Stimulated activated CD8-positive, alpha-beta memory T cell treated with anti-CD3 and anti-CD28 coated beads, Interleukin-15, amount 100 ng/mL, for 24 hours (primary cell): Measurements from ENCODE around the gene MCF2L.
"Not testable (repeated sequence)": the region's sequence is repeated elsewhere in the genome, so short reads cannot be mapped to it uniquely, and the experiment has no call there.

Experiments used
- DNase-seq: peaks from one replicate; pipeline ENCODE4 v3.0.0-alpha.2; 2020; ENCODE audit warnings: low read depth

Gene MCF2L

DNA sequence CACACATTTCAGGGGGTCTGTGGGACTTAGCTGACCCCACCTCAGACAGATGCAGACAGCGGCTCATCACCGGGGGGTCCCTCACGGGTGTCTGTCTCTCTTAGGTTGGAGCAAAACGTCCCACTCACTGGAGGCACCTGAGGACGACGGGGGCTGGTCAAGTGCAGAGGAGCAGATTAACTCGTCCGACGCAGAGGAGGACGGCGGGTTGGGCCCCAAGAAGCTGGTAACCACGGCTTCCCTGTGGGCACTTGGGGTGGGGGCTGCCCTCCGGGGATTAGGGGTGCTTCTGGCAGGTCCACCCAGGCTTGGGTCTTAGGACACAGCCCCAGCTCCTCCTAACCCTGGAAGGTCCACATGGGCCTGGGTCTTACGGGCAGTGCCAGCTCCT lies 125.4 kb downstream of the MCF2L start:
- no peak for DNase-seq

DNA sequence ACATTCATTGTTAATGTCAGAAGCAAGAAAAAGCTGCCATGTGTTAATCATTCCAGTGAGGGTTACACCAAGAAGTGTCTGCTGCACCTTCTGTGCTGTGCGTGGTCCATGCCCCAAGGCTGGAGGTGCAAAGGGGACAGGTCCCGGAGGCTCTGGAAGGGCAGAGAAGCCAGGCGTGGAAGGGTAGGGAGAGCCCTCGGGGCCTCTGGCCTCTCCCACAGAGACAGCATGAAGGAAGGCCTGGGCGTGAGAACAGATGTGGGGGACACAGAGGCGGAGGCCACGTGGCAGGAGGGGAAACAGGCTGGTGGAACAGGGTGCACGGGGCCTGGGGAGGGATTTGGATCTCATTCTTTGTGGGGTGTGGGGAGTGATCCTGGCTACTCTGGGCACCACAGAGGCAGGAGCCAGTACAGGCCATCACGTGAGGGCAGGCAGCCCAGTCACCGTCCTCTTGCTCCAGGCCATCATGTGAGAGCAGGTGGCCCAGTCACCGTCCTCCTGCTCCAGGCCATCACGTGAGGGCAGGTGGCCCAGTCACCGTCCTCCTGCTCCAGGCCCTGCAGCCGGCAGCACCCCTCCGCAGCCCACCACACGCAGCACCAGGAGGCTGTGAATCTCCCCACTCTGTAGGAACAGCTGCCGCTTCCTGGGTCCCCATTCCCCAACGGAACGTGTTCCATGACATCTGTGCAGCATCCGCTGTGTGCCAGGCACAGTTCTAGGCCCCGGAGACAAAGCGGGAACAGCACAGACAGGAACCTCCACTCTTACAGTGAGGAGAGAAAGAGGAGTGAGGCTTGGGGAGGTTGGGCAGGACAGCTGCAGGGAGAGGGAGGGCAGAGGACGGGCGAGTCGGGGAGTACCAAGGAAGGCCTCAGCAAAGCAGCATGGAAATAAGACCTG lies 126.4 kb downstream of the MCF2L start:
- DNase-seq = no peak

DNA sequence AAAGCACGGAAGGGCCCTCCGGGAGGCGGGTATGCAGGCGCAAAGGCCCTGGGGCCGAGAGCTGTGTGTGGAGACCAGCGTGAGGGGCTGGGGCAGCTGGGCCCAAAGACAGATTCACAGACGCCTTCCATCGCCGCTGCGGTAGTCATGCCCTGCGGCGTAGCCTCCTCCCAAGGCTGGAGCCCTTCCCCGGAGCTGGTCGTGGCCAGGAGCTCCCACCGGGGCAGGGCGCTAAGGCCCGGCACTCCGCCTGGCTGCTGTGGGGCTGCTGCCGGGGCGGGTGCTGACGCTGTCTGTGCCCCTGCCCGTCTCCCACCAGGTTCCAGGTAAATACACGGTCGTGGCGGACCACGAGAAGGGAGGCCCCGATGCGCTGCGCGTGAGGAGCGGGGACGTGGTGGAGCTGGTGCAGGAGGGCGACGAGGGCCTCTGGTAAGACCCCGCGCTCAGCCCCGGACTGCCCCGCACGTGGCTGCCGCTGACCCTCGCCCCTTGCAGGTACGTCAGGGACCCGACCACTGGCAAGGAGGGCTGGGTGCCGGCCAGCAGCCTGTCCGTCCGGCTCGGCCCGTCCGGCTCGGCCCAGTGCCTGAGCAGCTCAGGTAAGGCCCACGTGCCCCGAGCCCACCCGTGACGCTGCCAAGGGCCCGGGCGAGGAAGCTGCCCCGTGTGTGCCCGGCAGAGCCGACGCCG lies 127.2 kb downstream of the MCF2L start:
- DNase-seq = no peak

DNA sequence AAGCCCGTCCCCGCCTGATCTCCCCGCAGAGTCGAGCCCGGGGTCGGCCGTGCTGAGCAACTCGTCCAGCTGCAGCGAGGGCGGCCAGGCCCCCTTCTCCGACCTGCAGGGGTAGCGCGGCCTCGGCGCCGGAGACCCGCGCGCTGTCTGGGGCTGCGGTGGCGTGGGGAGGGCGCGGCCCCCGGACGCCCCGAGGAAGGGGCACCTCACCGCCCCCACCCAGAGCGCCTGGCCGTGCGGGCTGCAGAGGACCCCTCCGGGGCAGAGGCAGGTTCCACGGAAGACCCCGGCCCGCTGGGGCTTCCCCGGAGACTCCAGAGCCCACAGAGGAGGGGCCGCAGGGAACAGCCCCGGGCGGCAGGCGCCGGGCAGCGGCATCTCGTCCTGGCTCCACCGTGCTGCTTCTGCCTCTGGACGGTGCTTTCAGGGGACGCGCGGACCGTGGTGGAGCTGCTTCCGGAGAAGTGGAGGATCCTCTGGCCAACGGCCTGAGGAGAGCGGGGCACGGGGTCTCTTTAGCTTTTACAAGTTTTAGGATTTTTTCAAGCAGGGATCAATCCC lies 127.8 kb downstream of the MCF2L start:
- no peak for DNase-seq

DNA sequence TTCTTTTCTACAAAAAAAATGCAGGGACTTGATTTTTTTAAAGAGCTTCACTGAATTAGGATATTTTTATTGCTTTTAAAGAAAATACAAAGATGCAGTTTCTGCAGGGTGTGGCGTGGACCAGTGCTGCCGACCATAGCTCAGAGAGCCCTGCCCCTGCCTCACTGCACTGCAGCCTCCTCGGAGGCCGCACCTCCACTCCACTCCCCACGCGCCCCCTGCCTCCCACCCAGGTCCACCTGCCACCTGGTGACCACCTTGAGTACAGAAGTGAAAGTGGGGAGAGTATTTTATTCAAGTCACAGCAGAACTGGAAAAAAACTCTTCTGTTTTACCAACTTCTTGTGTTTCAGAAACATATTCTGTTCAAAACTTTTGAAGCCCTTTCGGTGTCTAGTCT lies 128.6 kb downstream of the MCF2L start:
- no peak for DNase-seq

DNA sequence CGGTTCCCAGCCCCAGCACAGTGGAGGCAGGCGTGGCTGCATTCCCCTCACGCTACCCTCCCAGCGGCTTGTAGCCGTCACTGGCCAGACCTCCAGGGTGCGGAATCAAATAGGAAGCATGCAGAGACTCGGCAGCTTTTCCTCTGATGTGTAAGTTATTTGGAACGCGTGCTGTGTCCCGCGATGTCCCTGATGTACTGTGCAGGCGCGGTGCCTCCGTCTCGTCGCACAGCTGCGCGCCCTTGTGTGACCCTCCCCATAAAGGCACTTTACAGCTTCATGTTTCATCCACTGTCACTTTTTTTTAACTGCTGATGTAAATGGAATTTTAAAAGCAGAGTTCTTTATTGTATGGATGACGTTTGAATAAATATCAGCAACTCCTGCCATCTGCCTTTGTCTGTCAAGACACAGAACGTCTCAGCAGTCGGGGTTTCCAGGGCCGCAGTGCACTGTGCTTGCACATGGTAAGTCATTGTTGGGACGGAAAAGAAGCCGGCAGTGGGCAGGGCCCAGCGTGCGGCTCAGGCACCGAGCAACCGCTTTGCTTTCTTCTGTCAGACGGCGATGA lies 129.2 kb downstream of the MCF2L start:
- no peak for DNase-seq

DNA sequence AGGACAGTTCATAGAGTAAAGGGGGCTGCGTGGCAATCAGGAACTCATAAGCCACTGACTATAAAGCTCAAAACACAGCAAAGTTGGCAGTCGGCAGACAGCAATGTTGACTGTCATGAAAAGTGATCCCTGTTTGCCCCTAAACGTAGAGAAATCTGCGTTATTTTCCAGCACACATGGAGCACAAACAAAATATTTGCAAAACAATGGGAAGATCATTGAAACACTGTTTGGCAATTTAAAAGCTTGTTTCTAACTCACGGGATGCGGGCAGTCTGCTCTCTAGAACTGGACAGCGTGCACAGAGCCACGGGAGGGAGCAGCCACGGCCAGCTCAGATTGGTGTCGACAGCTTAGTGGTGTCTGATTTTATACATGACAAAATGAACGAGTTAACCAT lies 130.1 kb downstream of the MCF2L start:
- no peak for DNase-seq

DNA sequence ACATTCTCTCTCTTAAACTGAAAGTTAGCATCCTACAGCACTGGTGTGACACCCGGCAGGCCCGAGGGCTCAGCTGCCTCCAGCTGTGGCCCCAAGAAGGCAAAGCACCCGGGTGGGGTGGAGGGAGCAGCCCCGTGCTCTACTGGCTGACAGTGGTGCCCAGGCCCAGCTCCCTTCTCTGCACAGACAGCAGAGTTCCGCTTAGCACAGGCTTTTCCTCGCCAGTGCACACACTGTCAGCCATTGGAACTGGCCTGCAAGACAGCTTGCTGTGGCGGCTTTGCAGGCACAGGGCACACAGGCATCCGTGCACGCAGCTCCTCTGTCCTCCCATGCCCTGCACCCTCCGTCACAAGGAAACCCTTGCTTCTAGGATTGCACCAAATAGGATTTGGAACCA lies 133.3 kb downstream of the MCF2L start:
- DNase-seq = not testable (repeated sequence)

DNA sequence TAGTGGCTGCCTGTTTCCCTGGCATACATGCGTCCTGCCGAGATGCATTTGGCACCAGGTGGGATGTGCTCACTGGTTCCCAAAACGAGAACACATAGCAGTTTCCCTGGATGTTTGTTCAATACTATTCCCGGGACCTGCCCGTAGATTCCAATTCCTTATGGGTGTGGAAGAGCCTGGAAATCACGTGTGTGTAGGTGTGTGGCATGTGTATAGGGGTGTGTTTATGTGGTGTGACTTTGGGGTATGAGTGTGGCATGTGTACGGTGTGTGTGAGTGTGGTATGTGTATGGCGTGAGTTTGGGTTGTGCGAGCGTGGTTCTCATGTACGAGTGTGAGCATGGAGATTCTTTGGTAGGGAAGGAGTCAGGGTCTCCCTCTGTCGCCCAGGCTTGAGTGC lies 133.7 kb downstream of the MCF2L start:
- DNase-seq = no peak

DNA sequence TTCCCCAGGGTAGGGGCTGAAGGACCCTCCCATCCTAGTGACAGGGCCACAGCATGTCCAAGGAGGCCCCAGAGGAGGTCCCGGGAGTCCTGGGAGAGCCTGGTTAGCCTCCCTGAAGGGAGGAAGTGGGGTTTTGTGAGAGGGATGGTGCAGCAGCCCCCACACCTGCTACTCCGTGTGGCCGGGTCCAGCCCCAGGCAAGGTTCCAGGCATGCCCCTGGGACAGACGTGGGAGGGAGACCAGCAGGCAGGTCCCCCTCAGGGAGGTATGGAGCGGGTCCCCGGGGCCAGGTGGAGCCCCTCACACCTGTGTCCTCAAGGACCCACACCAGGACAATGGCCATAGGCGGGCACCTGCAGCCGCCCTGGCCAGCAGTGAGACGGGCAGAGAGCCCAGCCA lies 134.6 kb downstream of the MCF2L start:
- no peak for DNase-seq

DNA sequence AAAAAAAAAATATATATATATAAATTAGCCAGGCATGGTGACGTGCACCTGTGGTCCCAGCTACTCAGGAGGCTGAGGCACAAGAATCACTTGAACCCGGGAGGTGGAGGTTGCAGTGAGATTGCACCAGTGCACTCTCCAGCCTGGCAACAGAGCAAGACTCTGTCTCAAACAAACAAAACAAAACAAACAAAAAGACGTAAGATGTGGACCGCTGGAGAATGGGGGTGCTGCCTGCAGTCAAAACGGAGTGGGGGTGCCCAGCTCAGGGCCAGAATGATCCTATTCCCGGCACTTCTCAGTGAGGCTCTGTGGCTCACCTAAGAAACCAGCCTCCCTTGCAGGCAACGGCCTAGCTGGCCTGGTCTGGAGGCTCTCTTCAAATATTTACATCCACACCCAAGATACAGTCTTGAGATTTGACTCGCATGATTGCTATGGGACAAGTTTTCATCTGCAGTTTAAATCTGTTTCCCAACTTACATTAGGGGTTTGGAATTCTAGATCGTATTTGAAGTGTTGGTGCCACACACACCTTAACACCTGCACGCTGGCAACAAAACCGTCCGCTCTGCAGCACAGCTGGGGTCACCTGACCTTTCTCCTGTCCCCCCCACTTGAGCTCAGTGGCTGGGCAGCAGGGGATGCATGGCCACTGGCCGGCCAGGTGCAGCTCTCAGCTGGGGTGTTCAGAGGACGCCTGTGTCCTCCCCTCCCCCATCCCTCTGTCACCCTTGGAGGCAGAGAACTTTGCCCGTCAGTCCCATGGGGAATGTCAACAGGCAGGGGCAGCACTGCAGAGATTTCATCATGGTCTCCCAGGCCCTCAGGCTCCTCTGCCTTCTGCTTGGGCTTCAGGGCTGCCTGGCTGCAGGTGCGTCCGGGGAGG lies 136.3 kb downstream of the MCF2L start, which contains the start of gene F7:
TSS of gene F7 (plus strand) at position 760 of the 889 bp plus-strand sequence. CDS start at position 811, 51 bp downstream.
- DNase-seq = no peak

DNA sequence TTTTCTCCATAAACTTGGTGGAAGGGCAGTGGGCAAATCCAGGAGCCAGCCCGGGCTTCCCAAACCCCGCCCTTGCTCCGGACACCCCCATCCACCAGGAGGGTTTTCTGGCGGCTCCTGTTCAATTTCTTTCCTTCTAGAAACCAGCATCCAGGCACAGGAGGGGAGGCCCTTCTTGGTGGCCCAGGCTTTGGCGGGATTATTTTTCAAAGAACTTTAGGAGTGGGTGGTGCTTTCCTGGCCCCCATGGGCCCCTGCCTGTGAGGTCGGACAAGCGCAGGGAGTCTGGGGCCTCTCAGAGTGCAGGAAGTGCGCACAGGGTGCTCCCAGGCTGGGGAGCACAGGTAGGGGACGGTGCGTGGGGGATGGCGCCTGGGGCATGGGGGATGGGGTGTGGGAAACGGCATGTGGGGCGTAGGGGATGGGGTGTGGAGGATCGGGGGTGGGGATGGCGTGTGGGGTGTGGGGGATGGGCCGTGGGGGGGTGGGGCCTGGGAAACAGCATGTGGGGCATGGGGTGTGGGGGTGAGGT lies 137.0 kb downstream of the MCF2L start:
- DNase-seq = no peak

DNA sequence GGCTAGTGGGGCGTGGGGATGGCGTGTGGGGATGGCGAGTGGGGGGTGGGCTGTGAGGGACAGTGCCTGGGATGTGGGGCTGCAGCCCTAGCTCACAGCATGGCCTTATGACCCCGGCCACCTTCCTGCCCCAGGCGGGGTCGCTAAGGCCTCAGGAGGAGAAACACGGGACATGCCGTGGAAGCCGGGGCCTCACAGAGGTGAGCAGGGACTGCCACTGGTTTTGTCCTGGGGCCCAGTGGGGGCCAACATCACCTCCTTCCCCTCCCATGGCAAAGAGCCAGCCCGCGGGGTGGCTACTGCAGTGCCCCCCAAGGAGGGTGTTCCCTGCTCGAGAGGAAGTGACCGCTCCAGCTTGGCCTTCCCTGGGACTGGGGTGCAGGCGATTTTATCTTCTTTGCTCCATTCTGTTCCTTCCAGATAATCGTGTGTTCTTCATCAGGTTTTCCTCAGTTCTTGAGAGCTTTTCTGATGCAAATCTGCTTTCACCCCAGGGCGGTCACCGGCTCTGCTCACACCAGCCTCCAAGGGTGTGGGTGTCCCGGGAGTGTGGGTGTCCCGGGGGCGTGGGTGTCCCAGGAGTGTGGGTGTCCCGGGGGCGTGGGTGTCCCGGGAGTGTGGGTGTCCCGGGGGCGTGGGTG lies 137.8 kb downstream of the MCF2L start:
- no peak for DNase-seq

DNA sequence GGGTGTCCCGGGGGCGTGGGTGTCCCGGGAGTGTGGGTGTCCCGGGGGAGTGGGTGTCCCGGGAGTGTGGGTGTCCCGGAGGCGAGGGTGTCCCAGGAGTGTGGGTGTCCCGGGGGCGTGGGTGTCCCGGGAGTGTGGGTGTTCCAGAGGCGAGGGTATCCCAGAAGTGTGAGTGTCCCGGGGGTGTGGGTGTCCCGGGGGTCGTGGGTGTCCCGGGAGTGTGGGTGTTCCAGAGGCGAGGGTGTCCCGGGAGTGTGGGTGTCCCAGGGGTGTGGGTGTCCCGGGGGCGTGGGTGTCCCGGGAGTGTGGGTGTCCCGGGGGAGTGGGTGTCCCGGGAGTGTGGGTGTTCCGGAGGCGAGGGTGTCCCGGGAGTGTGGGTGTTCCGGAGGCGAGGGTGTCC lies 139.5 kb downstream of the MCF2L start:
- DNase-seq = not testable (repeated sequence)

DNA sequence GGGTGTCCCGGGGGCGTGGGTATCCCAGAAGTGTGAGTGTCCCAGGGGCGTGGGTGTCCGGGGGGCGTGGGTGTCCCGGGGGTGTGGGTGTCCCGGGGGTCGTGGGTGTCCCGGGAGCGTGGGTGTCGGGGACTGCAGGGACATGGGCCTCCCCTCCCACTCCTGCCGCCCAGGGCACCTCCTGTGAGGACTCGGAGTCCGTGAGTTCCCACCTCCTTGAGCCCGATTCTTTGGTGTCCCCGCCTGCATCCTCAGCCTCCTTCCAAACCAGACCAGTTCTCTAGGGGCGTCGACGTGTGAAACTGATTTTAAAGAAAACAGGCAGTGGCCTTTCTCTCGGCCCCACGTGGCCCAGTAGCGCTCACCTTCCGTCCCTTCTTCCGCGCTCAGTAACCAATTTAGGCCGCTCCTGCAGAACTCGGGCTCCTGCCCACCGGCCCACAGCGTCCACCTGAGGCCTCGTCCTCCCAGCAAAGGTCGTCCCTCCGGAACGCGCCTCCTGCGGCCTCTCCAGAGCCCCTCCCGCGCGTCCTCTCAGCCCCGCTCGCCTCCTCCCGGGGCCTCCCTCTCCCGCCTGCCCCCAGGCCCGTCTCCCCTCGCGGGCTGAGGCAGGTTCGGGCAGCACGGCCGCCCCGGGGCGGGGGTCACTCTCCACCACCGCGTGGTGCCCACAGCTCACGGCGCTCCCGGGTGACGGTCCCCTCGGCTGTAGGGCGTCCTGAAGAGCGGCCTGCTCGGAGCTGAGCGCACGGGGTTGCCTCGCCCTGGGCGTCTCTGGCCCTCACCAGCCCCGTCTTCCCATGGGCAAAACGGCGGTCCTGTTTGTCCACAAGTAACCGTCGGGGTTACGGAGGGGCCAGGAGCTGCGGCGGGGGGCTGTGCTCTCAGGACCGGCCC lies 140.4 kb downstream of the MCF2L start:
- no peak for DNase-seq

DNA sequence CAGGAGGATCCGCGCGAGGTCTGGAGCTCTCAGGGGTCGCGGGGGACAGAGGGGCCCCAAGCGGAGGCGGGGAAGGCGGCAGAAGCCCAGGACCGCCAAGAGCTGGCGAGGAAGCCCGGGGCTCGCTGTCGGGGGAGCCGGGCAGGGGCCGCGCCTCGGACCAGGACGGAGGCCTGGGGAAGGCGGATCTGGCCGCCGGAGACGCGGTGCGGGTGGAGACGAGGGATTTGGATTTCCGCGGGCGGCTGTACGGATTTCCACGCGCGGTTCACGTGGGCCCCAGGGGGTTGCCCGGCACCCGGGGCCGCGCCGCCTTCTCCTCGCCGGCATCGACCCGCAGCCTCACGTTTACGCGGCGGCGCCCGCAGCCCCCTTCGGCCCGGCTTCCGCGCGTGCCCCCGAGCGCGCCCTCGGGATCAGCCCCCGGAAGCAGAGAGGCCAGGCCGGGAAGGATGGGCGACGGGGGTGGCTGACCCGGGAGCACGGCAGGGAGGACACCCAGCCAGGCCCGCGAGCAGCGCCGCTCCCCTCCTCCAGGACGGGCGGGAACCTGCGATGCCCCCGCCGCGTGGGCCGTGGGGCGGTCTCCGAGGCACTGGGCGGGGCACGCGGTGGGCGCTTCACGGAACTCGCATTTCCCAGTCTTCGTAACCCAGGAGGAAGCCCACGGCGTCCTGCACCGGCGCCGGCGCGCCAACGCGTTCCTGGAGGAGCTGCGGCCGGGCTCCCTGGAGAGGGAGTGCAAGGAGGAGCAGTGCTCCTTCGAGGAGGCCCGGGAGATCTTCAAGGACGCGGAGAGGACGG lies 141.2 kb downstream of the MCF2L start:
- no peak for DNase-seq

DNA sequence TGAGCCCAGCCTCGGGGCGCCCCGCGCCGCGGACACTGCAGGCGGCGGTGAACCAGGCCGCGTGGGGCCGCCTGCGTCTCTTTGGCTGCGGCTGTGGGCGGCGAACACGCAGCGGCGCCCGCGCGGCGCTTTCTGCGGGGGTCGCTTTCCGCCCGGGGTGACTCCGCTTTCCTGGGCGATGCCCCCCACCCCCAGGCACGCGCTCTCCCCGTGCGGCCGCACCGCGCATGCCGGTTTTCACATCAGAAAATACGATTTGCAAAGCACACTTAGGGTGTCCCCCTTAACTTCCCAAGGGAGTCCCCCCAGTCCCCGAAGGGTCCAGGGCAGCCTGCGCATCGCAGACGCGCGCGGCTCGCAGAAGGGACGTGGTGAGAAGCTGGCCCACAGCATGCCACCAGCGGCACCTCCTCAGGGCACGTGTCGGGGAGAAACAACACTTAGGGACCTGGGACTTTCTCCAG lies 141.9 kb downstream of the MCF2L start:
- DNase-seq = no peak

DNA sequence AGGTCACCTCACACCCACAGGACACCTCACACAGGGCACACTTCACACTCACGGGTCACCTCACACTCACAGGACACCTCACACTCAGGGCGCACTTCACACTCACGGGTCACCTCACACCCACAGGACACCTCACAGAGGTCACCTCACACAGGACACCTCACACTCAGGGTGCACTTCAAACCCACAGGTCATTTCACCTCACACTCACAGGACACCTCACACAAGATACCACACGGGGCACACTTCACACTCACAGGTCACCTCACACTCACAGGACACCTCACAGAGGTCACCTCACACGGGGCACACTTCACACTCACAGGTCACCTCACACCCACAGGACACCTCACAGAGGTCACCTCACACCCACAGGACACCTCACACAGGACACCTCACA lies 142.8 kb downstream of the MCF2L start:
- DNase-seq = not testable (repeated sequence)

DNA sequence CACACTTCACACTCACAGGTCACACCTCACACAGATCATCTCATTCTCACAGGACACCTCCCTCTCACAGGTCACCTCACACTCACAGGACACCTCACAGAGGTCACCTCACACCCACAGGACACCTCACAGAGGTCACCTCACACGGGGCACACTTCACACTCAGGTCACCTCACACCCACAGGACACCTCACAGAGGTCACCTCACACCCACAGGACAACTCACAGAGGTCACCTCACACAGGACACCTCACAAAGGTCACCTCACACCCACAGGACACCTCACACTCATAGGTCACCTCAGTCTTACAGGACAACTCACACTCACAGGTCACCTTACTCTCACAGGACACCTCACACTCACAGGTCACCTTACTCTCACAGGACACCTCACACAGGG lies 143.5 kb downstream of the MCF2L start:
- not testable (repeated sequence) for DNase-seq
